Liver (tissue), 9 donors: ENCODE results near the gene LKAAEAR1. TPM values are rescaled to one million over a fixed set of nuclear protein-coding genes. Genes with fewer than 3 reads are reported as not detected.

Experiments
- DNase-seq: peaks from one replicate; pipeline ENCODE4 v3.0.0-alpha.2; 2017; ENCODE audit warnings: low spot score
- H3K27ac ChIP-seq, 2 donors: one replicate each; pipeline ENCODE4 v1.7.0; 2013; ENCODE audit warnings: inconsistent platforms in 2 of 2, low read length in 2 of 2, control low read depth in 1 of 2, low read depth in 1 of 2, mild to moderate bottlenecking in 1 of 2
- H3K27me3 ChIP-seq, 4 donors: one replicate each; pipeline versions ENCODE4 v1.6.1 to v1.7.0; 2013; ENCODE audit warnings: low read length in 3 of 4, inconsistent platforms in 1 of 4, mild to moderate bottlenecking in 1 of 4, moderate library complexity in 1 of 4; ENCODE audit not compliant: control insufficient read depth in 4 of 4, insufficient read depth in 4 of 4
- H3K36me3 ChIP-seq, 4 donors: one replicate each; pipeline versions ENCODE4 v1.6.1 to v1.7.0; 2013; ENCODE audit warnings: low read length in 3 of 4, mild to moderate bottlenecking in 3 of 4, low read depth in 1 of 4, moderate library complexity in 1 of 4; ENCODE audit not compliant: control insufficient read depth in 4 of 4, insufficient read depth in 3 of 4
- H3K4me1 ChIP-seq, 4 donors: one replicate each; pipeline versions ENCODE4 v1.6.1 to v1.7.0; 2013; ENCODE audit warnings: low read length in 3 of 4, mild to moderate bottlenecking in 3 of 4, moderate library complexity in 1 of 4; ENCODE audit not compliant: control insufficient read depth in 4 of 4, insufficient read depth in 4 of 4
- H3K4me3 ChIP-seq, 3 donors: one replicate each; pipeline versions ENCODE4 v1.6.1 to v1.7.0; 2013; ENCODE audit warnings: low read length in 3 of 3, control low read depth in 1 of 3, low read depth in 1 of 3, mild to moderate bottlenecking in 1 of 3
- H3K9ac ChIP-seq, 2 donors: one replicate each; pipeline ENCODE4 v1.7.0; 2013; ENCODE audit warnings: low read length in 2 of 2, mild to moderate bottlenecking in 2 of 2, moderate library complexity in 2 of 2, control low read depth in 1 of 2, low read depth in 1 of 2
- H3K9me3 ChIP-seq, 4 donors: one replicate each; pipeline versions ENCODE4 v1.6.1 to v1.7.0; 2013; ENCODE audit warnings: low read length in 3 of 4; ENCODE audit not compliant: control insufficient read depth in 4 of 4
- EGR1 ChIP-seq, 2 donors: IDR thresholded peaks; 2 replicates each; pipeline ENCODE4 v1.6.1; 2016 to 2018; ENCODE audit warnings: antibody characterized with exemption in 2 of 2, low read depth in 2 of 2
- FOXA1 ChIP-seq: IDR thresholded peaks from 2 replicates; pipeline ENCODE4 v1.6.1; 2016; ENCODE audit warnings: antibody characterized with exemption
- FOXA2 ChIP-seq: IDR thresholded peaks from 2 replicates; pipeline ENCODE4 v1.6.1; 2016; ENCODE audit warnings: antibody characterized with exemption
- GABPA ChIP-seq, 2 donors: IDR thresholded peaks in 1 of 2; conservative IDR thresholded peaks in 1 of 2; 2 replicates each; pipeline ENCODE4 v1.6.1; 2016; ENCODE audit warnings: antibody characterized with exemption in 2 of 2, mild to moderate bottlenecking in 1 of 2, moderate library complexity in 1 of 2
- HNF4A ChIP-seq, 2 donors: conservative IDR thresholded peaks; 2 replicates each; pipeline ENCODE4 v1.6.1; 2016; ENCODE audit warnings: antibody characterized with exemption in 2 of 2, mild to moderate bottlenecking in 2 of 2
- HNF4G ChIP-seq: IDR thresholded peaks from 2 replicates; pipeline ENCODE4 v1.6.1; 2016; ENCODE audit warnings: antibody characterized with exemption
- JUND ChIP-seq, 2 donors: IDR thresholded peaks; 2 replicates each; pipeline ENCODE4 v1.6.1; 2016; ENCODE audit warnings: antibody characterized with exemption in 2 of 2
- MAX ChIP-seq: IDR thresholded peaks from 2 replicates; pipeline ENCODE4 v1.6.1; 2016; ENCODE audit warnings: antibody characterized with exemption
- NR2F2 ChIP-seq: IDR thresholded peaks from 2 replicates; pipeline ENCODE4 v1.6.1; 2016; ENCODE audit warnings: antibody characterized with exemption
- SP1 ChIP-seq: IDR thresholded peaks from 2 replicates; pipeline ENCODE4 v1.6.1; 2018; ENCODE audit warnings: antibody characterized with exemption, mild to moderate bottlenecking
- TAF1 ChIP-seq: conservative IDR thresholded peaks from 2 replicates; pipeline ENCODE4 v1.6.1; 2016; ENCODE audit warnings: antibody characterized with exemption, mild to moderate bottlenecking
- YY1 ChIP-seq: IDR thresholded peaks from 2 replicates; pipeline ENCODE4 v1.6.1; 2016; ENCODE audit warnings: antibody characterized with exemption, mild to moderate bottlenecking
- ZBTB33 ChIP-seq: IDR thresholded peaks from 2 replicates; pipeline ENCODE4 v1.6.1; 2016; ENCODE audit warnings: antibody characterized with exemption
- WGBS: extraction: QIAGEN DNeasy Blood & Tissue Kit; methylation state at CpG from one replicate; pipeline ENCODE4 v1.1.7; 2013; 5-methylcytosine and 5-hydroxymethylcytosine counted together
- polyA plus RNA-seq, 2 donors: library from polyadenylated mRNA; stranded (reverse) in 1 of 2; unstranded in 1 of 2; fragments of 200-250 nt in 1 of 2; fragments of >200 nt in 1 of 2; fragmentation: Nextera tagmentation in 1 of 2; extraction: Ambion mirVana in 1 of 2; gene quantifications; one replicate each; pipeline versions ENCODE4 v1.2.1 to v1.2.3, GENCODE V29; 2013 to 2015
- total RNA-seq, 2 donors: library from RNA; depleted of rRNA; stranded (reverse); fragments of >200 nt; gene quantifications; one replicate each; pipeline ENCODE4 v1.2.3, GENCODE V29; 2014
- TF ChIP-seq, protein P1 (sequence below): IDR thresholded peaks from 2 replicates; pipeline ENCODE4 v1.6.1; 2016; ENCODE audit warnings: antibody characterized with exemption
- TF ChIP-seq, protein P2 (sequence below): IDR thresholded peaks from 2 replicates; pipeline ENCODE4 v1.6.1; 2016; ENCODE audit warnings: antibody characterized with exemption, mild to moderate bottlenecking
- TF ChIP-seq, protein P3 (sequence below): fragments of 150-350 bp; IDR thresholded peaks from 2 replicates; pipeline ENCODE4 v1.5.1; 2017; ENCODE audit warnings: improper control_type of control experiment, low read depth, low read length; ENCODE audit not compliant: missing input control
- donor health status: healthy.
- donor health status: healthy.
- donor health status: healthy.
- donor health status: healthy.
- donor health status: healthy.

Gene LKAAEAR1
- total and polyA plus RNA-seq, 4 donors = 0.08 TPM; not detected in 3

GRCh38 chr20:64081624-64081964 lies 2.6 kb downstream of the LKAAEAR1 start:
- no peak overlapping the region for H3K27ac ChIP-seq
- no peak for DNase-seq
- 85% methylated on average over 6 of the region's 6 CpGs for WGBS
- H3K4me3 ChIP-seq = no peak overlapping the region
- no peaks in the 10 kb centered on the region for H3K9me3 ChIP-seq
- peaks cover 0 to 6% (median 0%) of the 10 kb centered on the region in 4 donors for H3K27me3 ChIP-seq
- H3K9ac ChIP-seq = no peak overlapping the region
- TF ChIP-seq JUND (IDR thresholded peaks at IDR 0.05) = no peak
- TF ChIP-seq GABPA (IDR thresholded peaks at IDR 0.05 in 1 of 2, conservative IDR thresholded peaks at IDR 0.05 in 1 of 2) = no peak
- peaks cover 14 to 35% (median 19%) of the 10 kb centered on the region in 4 donors for H3K4me1 ChIP-seq
- H3K36me3 ChIP-seq = no peaks in the 10 kb centered on the region

DNA sequence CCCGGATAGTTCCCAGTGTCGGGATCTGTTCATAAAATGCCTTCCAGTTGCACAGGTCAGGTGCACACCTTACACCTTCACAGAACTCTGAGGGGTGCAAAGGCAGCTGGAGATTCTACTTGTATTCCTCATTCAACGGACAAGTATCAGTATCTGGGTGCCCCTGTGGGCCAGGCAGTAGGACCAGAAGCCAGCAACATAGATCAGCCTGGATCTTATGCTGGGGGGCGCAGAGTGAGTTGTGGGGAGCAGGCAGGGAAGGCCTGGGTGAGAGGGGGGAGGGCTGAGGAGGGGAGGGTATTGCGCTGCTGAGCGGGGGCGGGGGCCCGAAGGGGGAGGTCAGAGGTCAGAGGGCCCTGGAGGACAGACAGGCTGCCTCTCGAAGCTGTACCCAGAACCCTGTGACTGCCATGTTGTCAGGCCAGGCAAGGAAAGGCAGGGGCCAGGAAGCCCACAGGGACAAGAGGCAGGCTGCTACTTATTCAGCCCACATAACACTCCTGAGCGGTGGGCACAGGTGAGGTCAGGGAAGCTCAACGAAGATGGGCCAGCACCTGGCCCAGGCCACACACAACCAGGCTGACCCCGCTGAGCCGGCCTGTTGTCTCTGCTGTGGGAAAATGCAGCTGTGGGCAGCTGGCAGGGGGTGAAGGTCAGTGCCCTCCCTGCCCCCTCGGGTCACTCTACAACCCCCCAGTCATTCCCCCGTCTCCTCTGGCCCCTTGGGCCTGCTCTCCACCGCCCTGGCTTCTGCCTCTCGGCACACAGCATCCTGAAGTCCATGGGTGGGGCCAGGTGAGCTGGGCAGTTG lies 3.2 kb downstream of the LKAAEAR1 start:
- Histone ChIP-seq H3K4me3 (peak overlapping the region in 1 of 3 donors; percentile 61), H3K27ac (no peak overlapping the region), H3K9ac (no peak overlapping the region), H3K4me1 (peaks cover 14 to 35% (median 19%) of the 10 kb centered on the region in 4 donors), H3K27me3 (peaks cover 0 to 6% (median 0%) of the 10 kb centered on the region in 4 donors), H3K36me3 (no peaks in the 10 kb centered on the region), H3K9me3 (no peaks in the 10 kb centered on the region)
- DNase-seq = no peak
- 78% methylated on average over 17 of the region's 17 CpGs for WGBS
- TF ChIP-seq, protein P1, sequence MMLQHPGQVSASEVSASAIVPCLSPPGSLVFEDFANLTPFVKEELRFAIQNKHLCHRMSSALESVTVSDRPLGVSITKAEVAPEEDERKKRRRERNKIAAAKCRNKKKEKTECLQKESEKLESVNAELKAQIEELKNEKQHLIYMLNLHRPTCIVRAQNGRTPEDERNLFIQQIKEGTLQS = no peak
- no peak for TF ChIP-seq FOXA1
- no peak for TF ChIP-seq YY1
- no peak for TF ChIP-seq MAX
- no peak for TF ChIP-seq ZBTB33
- TF ChIP-seq HNF4A (conservative IDR thresholded peaks at IDR 0.05) = no peak
- no peak for TF ChIP-seq EGR1 (IDR thresholded peaks at IDR 0.05; ENCODE audit: low read depth in 2 of 2)
- no peak for TF ChIP-seq GABPA (IDR thresholded peaks at IDR 0.05 in 1 of 2, conservative IDR thresholded peaks at IDR 0.05 in 1 of 2)

- peak within 1 kb of the TSS; percentile 45 to 66 (median 61) for H3K4me3 ChIP-seq
- no peak for TF ChIP-seq NR2F2
- TF ChIP-seq, protein P2, sequence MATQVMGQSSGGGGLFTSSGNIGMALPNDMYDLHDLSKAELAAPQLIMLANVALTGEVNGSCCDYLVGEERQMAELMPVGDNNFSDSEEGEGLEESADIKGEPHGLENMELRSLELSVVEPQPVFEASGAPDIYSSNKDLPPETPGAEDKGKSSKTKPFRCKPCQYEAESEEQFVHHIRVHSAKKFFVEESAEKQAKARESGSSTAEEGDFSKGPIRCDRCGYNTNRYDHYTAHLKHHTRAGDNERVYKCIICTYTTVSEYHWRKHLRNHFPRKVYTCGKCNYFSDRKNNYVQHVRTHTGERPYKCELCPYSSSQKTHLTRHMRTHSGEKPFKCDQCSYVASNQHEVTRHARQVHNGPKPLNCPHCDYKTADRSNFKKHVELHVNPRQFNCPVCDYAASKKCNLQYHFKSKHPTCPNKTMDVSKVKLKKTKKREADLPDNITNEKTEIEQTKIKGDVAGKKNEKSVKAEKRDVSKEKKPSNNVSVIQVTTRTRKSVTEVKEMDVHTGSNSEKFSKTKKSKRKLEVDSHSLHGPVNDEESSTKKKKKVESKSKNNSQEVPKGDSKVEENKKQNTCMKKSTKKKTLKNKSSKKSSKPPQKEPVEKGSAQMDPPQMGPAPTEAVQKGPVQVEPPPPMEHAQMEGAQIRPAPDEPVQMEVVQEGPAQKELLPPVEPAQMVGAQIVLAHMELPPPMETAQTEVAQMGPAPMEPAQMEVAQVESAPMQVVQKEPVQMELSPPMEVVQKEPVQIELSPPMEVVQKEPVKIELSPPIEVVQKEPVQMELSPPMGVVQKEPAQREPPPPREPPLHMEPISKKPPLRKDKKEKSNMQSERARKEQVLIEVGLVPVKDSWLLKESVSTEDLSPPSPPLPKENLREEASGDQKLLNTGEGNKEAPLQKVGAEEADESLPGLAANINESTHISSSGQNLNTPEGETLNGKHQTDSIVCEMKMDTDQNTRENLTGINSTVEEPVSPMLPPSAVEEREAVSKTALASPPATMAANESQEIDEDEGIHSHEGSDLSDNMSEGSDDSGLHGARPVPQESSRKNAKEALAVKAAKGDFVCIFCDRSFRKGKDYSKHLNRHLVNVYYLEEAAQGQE = no peak
- TF ChIP-seq, protein P1 = no peak
- TF ChIP-seq YY1 = no peak
- no peak for TF ChIP-seq SP1
- TF ChIP-seq MAX = no peak
- TF ChIP-seq FOXA2 = no peak
- TF ChIP-seq TAF1 = no peak
- no peak for TF ChIP-seq JUND (IDR thresholded peaks at IDR 0.05)
- no peak for TF ChIP-seq GABPA (IDR thresholded peaks at IDR 0.05 in 1 of 2, conservative IDR thresholded peaks at IDR 0.05 in 1 of 2)
- TF ChIP-seq HNF4G = no peak
- TF ChIP-seq, protein P3, sequence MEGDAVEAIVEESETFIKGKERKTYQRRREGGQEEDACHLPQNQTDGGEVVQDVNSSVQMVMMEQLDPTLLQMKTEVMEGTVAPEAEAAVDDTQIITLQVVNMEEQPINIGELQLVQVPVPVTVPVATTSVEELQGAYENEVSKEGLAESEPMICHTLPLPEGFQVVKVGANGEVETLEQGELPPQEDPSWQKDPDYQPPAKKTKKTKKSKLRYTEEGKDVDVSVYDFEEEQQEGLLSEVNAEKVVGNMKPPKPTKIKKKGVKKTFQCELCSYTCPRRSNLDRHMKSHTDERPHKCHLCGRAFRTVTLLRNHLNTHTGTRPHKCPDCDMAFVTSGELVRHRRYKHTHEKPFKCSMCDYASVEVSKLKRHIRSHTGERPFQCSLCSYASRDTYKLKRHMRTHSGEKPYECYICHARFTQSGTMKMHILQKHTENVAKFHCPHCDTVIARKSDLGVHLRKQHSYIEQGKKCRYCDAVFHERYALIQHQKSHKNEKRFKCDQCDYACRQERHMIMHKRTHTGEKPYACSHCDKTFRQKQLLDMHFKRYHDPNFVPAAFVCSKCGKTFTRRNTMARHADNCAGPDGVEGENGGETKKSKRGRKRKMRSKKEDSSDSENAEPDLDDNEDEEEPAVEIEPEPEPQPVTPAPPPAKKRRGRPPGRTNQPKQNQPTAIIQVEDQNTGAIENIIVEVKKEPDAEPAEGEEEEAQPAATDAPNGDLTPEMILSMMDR = no peak
- TF ChIP-seq EGR1 (IDR thresholded peaks at IDR 0.05; ENCODE audit: low read depth in 2 of 2) = no peak
- peaks cover 0 to 6% (median 0%) of the 10 kb centered on the region in 4 donors for H3K27me3 ChIP-seq
- H3K4me1 ChIP-seq = peaks cover 14 to 35% (median 19%) of the 10 kb centered on the region in 4 donors
- peak within 1 kb of the TSS; percentile 50 to 74 for H3K27ac ChIP-seq
- H3K9me3 ChIP-seq = no peaks in the 10 kb centered on the region
- DNase-seq = no peak
- H3K36me3 ChIP-seq = no peaks in the 10 kb centered on the region
- peak within 1 kb of the TSS; percentile 1 to 25 for H3K9ac ChIP-seq
- 18% methylated on average over 62 of the region's 62 CpGs for WGBS
Observed at GRCh38 chr20:64080013-64080812, 4.0 kb downstream of the LKAAEAR1 start, which contains the start of gene OPRL1. OPRL1 (plus strand) TSS chr20:64080082; CDS start chr20:64092721, 12,639 bp downstream.
